DND-41 (cell line): ENCODE measurements around the gene PSMA4.

Source experiments
- ATAC-seq: fragments of 200-7000 bp; cut with Tn5 transposase; 3 replicates; pipeline ENCODE4 v1.9.1; 2021; ENCODE audit warnings: low read depth; ENCODE audit not compliant: insufficient read depth
- DNase-seq: peaks from one replicate; pipeline ENCODE4 v3.0.0-alpha.2; 2020
- H2AFZ ChIP-seq: 2 replicates; pipeline ENCODE4 v1.6.0; 2012; ENCODE audit warnings: low read depth, low read length
- H3K27ac ChIP-seq: 2 replicates; pipeline ENCODE4 v1.5.1; 2012; ENCODE audit warnings: low read length, inconsistent platforms
- H3K27me3 ChIP-seq: fragments of 200-600 bp; sonication (generic); 2 replicates; pipeline ENCODE4 v1.6.0; 2012; ENCODE audit warnings: low read length, mild to moderate bottlenecking, inconsistent platforms; ENCODE audit not compliant: insufficient read depth, poor library complexity
- H3K36me3 ChIP-seq: 2 replicates; pipeline ENCODE4 v1.5.1; 2012; ENCODE audit warnings: low read length, inconsistent platforms; ENCODE audit not compliant: insufficient read depth
- H3K4me1 ChIP-seq: 2 replicates; pipeline ENCODE4 v1.5.1; 2012; ENCODE audit warnings: mild to moderate bottlenecking, low read length; ENCODE audit not compliant: insufficient read depth
- H3K4me2 ChIP-seq: 2 replicates; pipeline ENCODE4 v1.6.0; 2012; ENCODE audit warnings: mild to moderate bottlenecking, moderate library complexity, low read length, inconsistent platforms; ENCODE audit not compliant: insufficient read depth
- H3K4me3 ChIP-seq, 2 experiments: fragments of 200-600 bp in 1 of 2; shearing (Covaris generic) in 1 of 2; 2 replicates each; pipeline ENCODE4 v1.5.1; 2012 to 2016; ENCODE audit warnings: inconsistent platforms in 2 of 2, low read length in 2 of 2, mild to moderate bottlenecking in 2 of 2, low read depth in 1 of 2, moderate library complexity in 1 of 2
- H3K79me2 ChIP-seq: 2 replicates; pipeline ENCODE4 v1.6.0; 2012; ENCODE audit warnings: low read length, inconsistent platforms; ENCODE audit not compliant: insufficient read depth
- H3K9ac ChIP-seq: 2 replicates; pipeline ENCODE4 v1.6.0; 2012; ENCODE audit warnings: low read depth, mild to moderate bottlenecking, inconsistent platforms, low read length, moderate library complexity
- H3K9me3 ChIP-seq: 2 replicates; pipeline ENCODE4 v1.5.1; 2012; ENCODE audit warnings: low read length, moderate library complexity, mild to moderate bottlenecking, inconsistent platforms; ENCODE audit not compliant: insufficient read depth, severe bottlenecking
- H4K20me1 ChIP-seq: 2 replicates; pipeline ENCODE4 v1.6.0; 2012; ENCODE audit warnings: low read length; ENCODE audit not compliant: insufficient read depth
- EZH2 ChIP-seq: IDR thresholded peaks from 3 replicates; pipeline ENCODE4 v1.6.1; 2012; ENCODE audit warnings: borderline replicate concordance, low read depth, mild to moderate bottlenecking, moderate library complexity, low read length, inconsistent platforms; ENCODE audit not compliant: severe bottlenecking
- TF ChIP-seq, protein P1 (sequence below): IDR thresholded peaks from 2 replicates; pipeline ENCODE4 v1.5.1; 2012; ENCODE audit warnings: borderline replicate concordance, low read length, moderate library complexity, mild to moderate bottlenecking; ENCODE audit not compliant: poor library complexity, severe bottlenecking; ENCODE audit errors: extremely low read depth

The PSMA4 gene

DNA sequence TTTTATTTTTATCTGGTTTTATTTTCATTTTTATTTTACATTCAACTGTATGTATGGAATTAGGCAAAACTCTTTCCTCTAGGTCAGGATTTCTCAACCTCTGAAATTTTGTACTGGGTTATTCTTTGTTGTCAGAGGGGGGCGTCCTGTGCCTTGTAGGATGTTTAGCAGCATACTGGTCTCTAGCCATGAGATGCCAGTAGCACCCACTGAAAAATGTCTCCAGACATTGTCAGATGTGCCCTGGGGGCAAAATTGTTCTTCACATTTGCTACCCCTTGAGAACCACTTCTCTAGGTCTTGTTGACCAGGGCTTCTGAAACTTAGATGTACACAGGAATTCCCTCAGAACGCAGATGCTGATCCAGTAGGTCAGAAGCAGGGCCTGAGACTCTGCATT, 30.5 kb downstream of the PSMA4 start:
- no peaks in the 10 kb centered on the region for H3K79me2 ChIP-seq
- no peak overlapping the region for H3K27ac ChIP-seq
- H4K20me1 ChIP-seq = no peaks in the 10 kb centered on the region
- TF ChIP-seq, protein P1, sequence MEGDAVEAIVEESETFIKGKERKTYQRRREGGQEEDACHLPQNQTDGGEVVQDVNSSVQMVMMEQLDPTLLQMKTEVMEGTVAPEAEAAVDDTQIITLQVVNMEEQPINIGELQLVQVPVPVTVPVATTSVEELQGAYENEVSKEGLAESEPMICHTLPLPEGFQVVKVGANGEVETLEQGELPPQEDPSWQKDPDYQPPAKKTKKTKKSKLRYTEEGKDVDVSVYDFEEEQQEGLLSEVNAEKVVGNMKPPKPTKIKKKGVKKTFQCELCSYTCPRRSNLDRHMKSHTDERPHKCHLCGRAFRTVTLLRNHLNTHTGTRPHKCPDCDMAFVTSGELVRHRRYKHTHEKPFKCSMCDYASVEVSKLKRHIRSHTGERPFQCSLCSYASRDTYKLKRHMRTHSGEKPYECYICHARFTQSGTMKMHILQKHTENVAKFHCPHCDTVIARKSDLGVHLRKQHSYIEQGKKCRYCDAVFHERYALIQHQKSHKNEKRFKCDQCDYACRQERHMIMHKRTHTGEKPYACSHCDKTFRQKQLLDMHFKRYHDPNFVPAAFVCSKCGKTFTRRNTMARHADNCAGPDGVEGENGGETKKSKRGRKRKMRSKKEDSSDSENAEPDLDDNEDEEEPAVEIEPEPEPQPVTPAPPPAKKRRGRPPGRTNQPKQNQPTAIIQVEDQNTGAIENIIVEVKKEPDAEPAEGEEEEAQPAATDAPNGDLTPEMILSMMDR = no peak
- TF ChIP-seq EZH2 = no peak
- H3K9me3 ChIP-seq = no peaks in the 10 kb centered on the region
- no peak for ATAC-seq
- peaks cover 19% of the 10 kb centered on the region for H3K4me1 ChIP-seq
- H2AFZ ChIP-seq = no peak overlapping the region
- H3K9ac ChIP-seq = no peak overlapping the region
- H3K36me3 ChIP-seq = no peaks in the 10 kb centered on the region
- H3K27me3 ChIP-seq = peaks cover 6% of the 10 kb centered on the region
- H3K4me2 ChIP-seq = no peak overlapping the region
- no peak for DNase-seq
- no peak overlapping the region for H3K4me3 ChIP-seq

DNA sequence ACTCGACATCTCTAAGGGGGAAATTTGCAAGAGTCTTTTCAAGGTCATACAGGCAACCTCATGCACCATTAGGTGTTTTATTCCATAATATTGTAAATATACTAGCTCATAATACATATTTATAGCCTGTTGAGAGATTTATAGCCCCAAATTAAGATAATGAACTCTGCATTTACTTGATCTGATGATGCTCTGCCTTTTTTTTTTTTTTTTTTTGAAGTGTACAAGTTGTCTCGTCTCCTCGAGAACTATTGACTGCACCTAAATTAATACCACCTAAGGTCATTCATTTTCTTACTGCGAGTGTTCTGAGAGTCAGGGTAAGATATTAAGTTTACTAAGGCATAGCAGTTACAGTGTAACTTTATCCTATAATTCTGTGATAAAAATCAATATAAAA, 31.1 kb downstream of the PSMA4 start:
- Histone ChIP-seq H3K27ac (no peak overlapping the region), H3K36me3 (no peaks in the 10 kb centered on the region), H3K4me1 (peaks cover 12% of the 10 kb centered on the region), H3K27me3 (no peaks in the 10 kb centered on the region), H4K20me1 (no peaks in the 10 kb centered on the region), H3K9ac (no peak overlapping the region), H3K9me3 (no peaks in the 10 kb centered on the region), H3K4me2 (no peak overlapping the region), H2AFZ (no peak overlapping the region), H3K4me3 (no peak overlapping the region), H3K79me2 (no peaks in the 10 kb centered on the region)
- ATAC-seq (no peak), DNase-seq (no peak)
- TF ChIP-seq EZH2 = no peak
- TF ChIP-seq, protein P1 = no peak

DNA sequence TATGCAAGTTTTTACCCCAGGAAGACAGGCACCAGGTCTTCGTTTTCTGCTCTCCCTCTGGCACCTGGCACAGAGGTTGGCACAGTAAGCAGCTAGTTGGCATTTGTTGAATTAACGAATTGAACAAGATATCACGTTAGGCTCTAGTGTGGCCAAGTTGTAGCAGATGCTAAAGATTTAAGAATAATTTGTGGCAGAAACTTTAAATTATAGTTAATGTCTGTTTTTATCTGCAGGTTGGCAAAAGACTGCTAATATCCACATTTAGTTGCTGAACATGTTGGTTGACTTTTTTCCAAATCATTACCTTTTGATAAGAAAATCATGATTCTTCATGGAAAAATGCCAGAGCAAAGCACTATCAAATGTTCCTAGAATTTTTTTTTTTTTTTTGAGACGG, 33.2 kb downstream of the PSMA4 start:
- DNase-seq (no peak), ATAC-seq (no peak)
- H2AFZ ChIP-seq = no peak overlapping the region
- H3K4me2 ChIP-seq = no peak overlapping the region
- H3K27ac ChIP-seq = no peak overlapping the region
- H3K4me1 ChIP-seq = no peaks in the 10 kb centered on the region
- no peaks in the 10 kb centered on the region for H3K79me2 ChIP-seq
- no peak overlapping the region for H3K4me3 ChIP-seq
- H3K9me3 ChIP-seq = no peaks in the 10 kb centered on the region
- no peaks in the 10 kb centered on the region for H3K36me3 ChIP-seq
- H4K20me1 ChIP-seq = no peaks in the 10 kb centered on the region
- no peak overlapping the region for H3K9ac ChIP-seq
- H3K27me3 ChIP-seq = no peaks in the 10 kb centered on the region
- no peak for TF ChIP-seq EZH2
- TF ChIP-seq, protein P1 = no peak

DNA sequence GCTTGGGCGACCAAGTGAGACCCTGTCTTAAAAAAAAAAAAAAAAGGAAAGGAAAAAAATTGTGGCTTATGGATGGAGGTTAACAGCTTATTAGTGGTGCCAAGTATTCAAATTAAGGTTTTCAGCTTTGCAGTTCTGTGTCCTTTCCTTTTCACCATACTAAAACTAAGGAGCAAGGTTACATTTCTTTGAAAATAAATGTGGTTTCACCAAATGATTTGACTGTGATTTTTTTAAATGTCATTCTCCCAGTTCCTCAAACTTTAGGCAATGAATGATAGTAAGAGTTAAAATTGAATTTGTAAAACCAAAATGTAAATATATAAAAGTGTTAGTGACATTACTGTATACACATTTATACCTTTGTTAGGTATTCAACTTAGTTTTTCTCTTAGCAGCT, 34.7 kb downstream of the PSMA4 start:
- DNase-seq = no peak
- Histone ChIP-seq H3K27me3 (no peaks in the 10 kb centered on the region), H3K4me1 (no peaks in the 10 kb centered on the region), H3K4me2 (no peak overlapping the region), H3K9ac (no peak overlapping the region), H2AFZ (no peak overlapping the region), H3K36me3 (no peaks in the 10 kb centered on the region), H3K27ac (no peak overlapping the region), H3K79me2 (no peaks in the 10 kb centered on the region), H3K9me3 (no peaks in the 10 kb centered on the region), H3K4me3 (no peak overlapping the region), H4K20me1 (no peaks in the 10 kb centered on the region)
- TF ChIP-seq, protein P1 = no peak
- no peak for TF ChIP-seq EZH2
- no peak for ATAC-seq
